Activated T-helper 2 cell treated with anti-CD3 and anti-CD28 coated beads, Interferon-gamma antibody, Interleukin-2, Interleukin-4, amounts not matched to agents 10 μg/mL and 5 μg/mL and 100 μg/mL, durations not matched to agents 14 hours and 24 hours and 36 hours (primary cell): ENCODE measurements around the gene RBM48. TPM values are rescaled to one million over a fixed set of nuclear protein-coding genes. Genes with fewer than 3 reads are reported as not detected.
A peak's percentile ranks its signal among the peaks of the same experiment; 100 is the strongest.
"Not testable (repeated sequence)": the region's sequence is repeated elsewhere in the genome, so short reads cannot be mapped to it uniquely, and the experiment has no call there.

Experiments used
- DNase-seq: peaks from one replicate; pipeline ENCODE4 v3.0.0; 2021; ENCODE audit warnings: low spot score
- H3K27ac Mint-ChIP-seq: one replicate; pipeline ENCODE4 v1.8.0; 2021; ENCODE audit warnings: mixed read lengths
- H3K27me3 Mint-ChIP-seq: one replicate; pipeline ENCODE4 v1.8.0; 2021; ENCODE audit warnings: low read depth, mixed read lengths
- H3K36me3 Mint-ChIP-seq: one replicate; pipeline ENCODE4 v1.8.0; 2021; ENCODE audit warnings: low read depth, mixed read lengths
- H3K4me1 Mint-ChIP-seq: one replicate; pipeline ENCODE4 v1.8.0; 2021; ENCODE audit warnings: low read depth, mixed read lengths
- H3K4me3 Mint-ChIP-seq: one replicate; pipeline ENCODE4 v1.8.0; 2021; ENCODE audit warnings: low read depth, mild to moderate bottlenecking, moderate library complexity, mixed read lengths
- H3K9me3 Mint-ChIP-seq: one replicate; pipeline ENCODE4 v1.8.0; 2021; ENCODE audit warnings: mixed read lengths
- intact Hi-C: fragments of 100-400 bp; cut with micrococcal nuclease; formaldehyde crosslinking; loops from one replicate; pipeline ENCODE4 v1.15.1; 2023
- total RNA-seq: library from RNA; stranded (reverse); gene quantifications from 2 replicates; pipeline ENCODE4 v1.2.3, GENCODE V29; 2022

RBM48 gene
- total RNA-seq, 1 donor from 2014 or later = 15.2 TPM

DNA sequence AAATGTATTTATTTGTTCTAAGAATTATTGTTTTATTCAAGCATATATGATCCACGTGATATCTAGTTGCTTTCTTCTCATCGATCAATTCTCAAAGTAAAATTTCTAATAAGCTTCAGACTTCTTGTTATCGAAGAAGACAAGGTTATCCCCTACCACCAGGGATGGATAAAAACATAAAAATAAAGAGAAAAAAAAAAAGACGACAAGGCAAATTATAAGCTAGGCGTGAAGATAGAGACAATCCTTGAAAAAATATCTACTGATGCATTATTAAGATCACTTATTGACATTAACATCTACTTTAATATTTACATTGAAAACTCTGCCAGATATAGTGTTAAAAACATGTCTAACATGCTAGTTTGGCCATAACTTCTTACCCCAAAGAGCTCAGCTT is 19.6 kb upstream of the RBM48 start:
- peaks cover 2% of the 10 kb centered on the region for H3K4me1 Mint-ChIP-seq
- intact Hi-C loops = no loop called here
- no peak overlapping the region for H3K27ac Mint-ChIP-seq
- DNase-seq = no peak
- no peak overlapping the region for H3K4me3 Mint-ChIP-seq
- no peaks in the 10 kb centered on the region for H3K27me3 Mint-ChIP-seq
- H3K36me3 Mint-ChIP-seq = peaks cover 6% of the 10 kb centered on the region
- H3K9me3 Mint-ChIP-seq = no peaks in the 10 kb centered on the region

DNA sequence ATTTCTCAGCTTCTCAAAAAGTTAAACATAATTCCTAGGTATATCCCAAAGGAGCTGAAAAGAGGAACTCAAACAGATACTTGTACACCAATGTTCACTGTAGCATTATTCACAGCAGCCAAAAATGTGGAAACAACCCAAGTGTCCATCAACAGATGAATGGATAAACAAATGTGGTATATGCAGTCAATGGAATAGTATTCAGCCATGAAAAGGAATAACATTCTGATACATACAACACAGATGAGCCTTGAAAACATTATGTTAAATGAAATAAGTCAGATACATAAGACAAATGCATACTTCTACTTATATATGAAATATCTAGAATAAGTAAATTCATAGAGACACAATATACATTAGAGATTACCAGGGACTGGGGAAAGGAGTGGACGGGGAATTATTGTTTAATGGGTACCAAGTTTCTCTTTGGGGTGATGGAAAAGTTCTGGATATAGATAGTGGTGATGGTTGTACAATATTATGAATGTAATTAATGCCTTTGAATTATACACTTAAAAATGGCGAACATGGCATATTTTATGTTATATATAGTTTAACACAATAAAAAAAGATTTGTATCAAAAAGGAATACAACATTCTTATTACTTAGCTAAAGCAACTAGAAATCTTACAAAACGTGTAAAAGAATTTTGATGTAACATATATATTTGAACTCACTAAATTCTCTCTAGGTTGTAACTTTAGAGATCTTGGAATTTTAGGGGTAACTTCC is 15.3 kb upstream of the RBM48 start:
- DNase-seq = no peak
- H3K27me3 Mint-ChIP-seq = no peaks in the 10 kb centered on the region
- peaks cover 15% of the 10 kb centered on the region for H3K36me3 Mint-ChIP-seq
- no peaks in the 10 kb centered on the region for H3K4me1 Mint-ChIP-seq
- H3K9me3 Mint-ChIP-seq = no peaks in the 10 kb centered on the region
- H3K27ac Mint-ChIP-seq = no peak overlapping the region
- no peak overlapping the region for H3K4me3 Mint-ChIP-seq
- intact Hi-C loops = no loop called here

DNA sequence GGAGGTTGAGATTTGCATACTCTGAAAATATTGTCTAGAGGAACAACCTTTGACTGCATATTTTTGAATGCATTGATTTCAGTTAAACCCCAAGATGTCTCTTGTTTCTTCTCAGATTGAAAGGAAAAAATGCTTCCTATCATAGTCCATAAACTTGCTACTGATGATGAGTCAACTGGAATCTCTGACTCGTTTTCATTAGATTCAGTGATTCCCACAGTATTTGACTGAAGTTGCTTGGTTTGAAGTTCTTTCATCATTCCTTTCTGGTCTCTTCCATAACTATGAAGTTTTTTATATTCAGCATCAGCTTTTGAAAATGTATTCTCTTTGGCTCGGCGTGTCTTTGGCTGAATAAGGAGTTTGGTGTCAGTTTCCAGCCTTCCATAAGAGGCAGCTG is 11.0 kb upstream of the RBM48 start:
- no peak overlapping the region for H3K4me3 Mint-ChIP-seq
- H3K9me3 Mint-ChIP-seq = no peaks in the 10 kb centered on the region
- intact Hi-C loops = no loop called here
- no peak overlapping the region for H3K27ac Mint-ChIP-seq
- peaks cover 14% of the 10 kb centered on the region for H3K36me3 Mint-ChIP-seq
- no peaks in the 10 kb centered on the region for H3K27me3 Mint-ChIP-seq
- no peaks in the 10 kb centered on the region for H3K4me1 Mint-ChIP-seq
- DNase-seq = no peak

DNA sequence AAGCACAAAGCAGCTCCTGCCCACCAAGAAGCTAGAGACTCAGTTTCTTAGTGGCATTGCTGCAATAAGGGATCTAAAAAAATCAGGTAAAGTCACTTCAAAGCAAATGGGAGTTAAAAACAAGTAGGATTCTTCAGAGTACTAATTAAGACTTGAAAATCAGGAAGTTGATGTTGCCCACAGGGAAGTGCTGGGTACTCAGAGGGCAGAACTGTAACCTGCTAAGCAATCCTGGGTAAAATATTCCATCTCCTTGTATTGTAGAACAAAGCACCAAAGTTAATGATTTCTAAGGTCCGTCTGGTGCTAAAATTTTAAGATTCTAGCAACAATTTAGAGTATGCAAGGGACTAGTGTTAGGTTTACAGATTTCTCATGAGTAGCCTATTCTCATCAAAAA is 8.6 kb upstream of the RBM48 start:
- Mint-ChIP-seq H3K27ac (no peak overlapping the region), H3K36me3 (peaks cover 11% of the 10 kb centered on the region), H3K4me1 (no peaks in the 10 kb centered on the region), H3K4me3 (no peak overlapping the region), H3K9me3 (no peaks in the 10 kb centered on the region), H3K27me3 (no peaks in the 10 kb centered on the region)
- DNase-seq = no peak
- intact Hi-C loops = loop anchor here (10.0 kb wide), 1 partner anchor 575 kb away; the partner anchor contains the start of gene AKAP9

GRCh38 chr7:92523110-92523509 is 5.5 kb upstream of the RBM48 start:
- intact Hi-C loops = loop anchor here (10.0 kb wide), 1 partner anchor 578 kb away; the partner anchor contains the start of gene AKAP9
- H3K4me3 Mint-ChIP-seq = no peak overlapping the region

GRCh38 chr7:92527300-92528187 is 1.1 kb upstream of the RBM48 start:
- H3K27me3 Mint-ChIP-seq = no peaks in the 10 kb centered on the region
- intact Hi-C loops = loop anchor here (1.0 to 10.0 kb wide), 10 partner anchors 63 to 705 kb away; partner anchors contain the start of genes AKAP9, ANKIB1, CYP51A1 and FAM133B
- peak overlapping the region; percentile 89 for H3K27ac Mint-ChIP-seq
- peaks cover 18% of the 10 kb centered on the region for H3K4me1 Mint-ChIP-seq
- peak overlapping the region; percentile 92 for H3K4me3 Mint-ChIP-seq
- peaks cover 22% of the 10 kb centered on the region for H3K36me3 Mint-ChIP-seq
- H3K9me3 Mint-ChIP-seq = no peaks in the 10 kb centered on the region
- peak; percentile 53 for DNase-seq

More at GRCh38 chr7:92523110-92523509, 5.5 kb upstream of the RBM48 start:
- peaks cover 2% of the 10 kb centered on the region for H3K36me3 Mint-ChIP-seq
- no peaks in the 10 kb centered on the region for H3K27me3 Mint-ChIP-seq
- H3K4me1 Mint-ChIP-seq = peaks cover 12% of the 10 kb centered on the region
- no peak overlapping the region for H3K27ac Mint-ChIP-seq
- no peak for DNase-seq
- no peaks in the 10 kb centered on the region for H3K9me3 Mint-ChIP-seq

DNA sequence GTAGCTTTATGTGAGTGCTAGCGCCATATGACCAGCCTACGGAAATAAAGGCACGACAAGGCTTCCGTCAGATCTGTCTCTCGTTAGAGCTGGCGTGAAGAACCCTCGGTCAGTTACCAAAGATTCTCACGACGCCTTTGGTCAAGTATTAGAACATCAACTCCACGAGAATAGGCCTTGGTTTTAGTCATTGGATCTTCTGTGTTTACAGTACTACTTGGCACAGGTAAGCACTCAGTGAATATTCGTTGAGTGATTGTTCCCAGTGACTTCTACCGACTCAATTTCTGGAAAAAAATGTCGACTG is 316 bp downstream of the RBM48 start:
- Mint-ChIP-seq H3K4me1 (peaks cover 20% of the 10 kb centered on the region), H3K9me3 (no peaks in the 10 kb centered on the region), H3K36me3 (peaks cover 31% of the 10 kb centered on the region), H3K27ac (peak overlapping the region; percentile 95), H3K27me3 (no peaks in the 10 kb centered on the region), H3K4me3 (peak overlapping the region; percentile 92)
- intact Hi-C loops = loop anchor here (1.0 to 10.0 kb wide), 9 partner anchors 61 to 589 kb away; partner anchors contain the start of genes AKAP9, ANKIB1, CYP51A1 and FAM133B
- no peak for DNase-seq

DNA sequence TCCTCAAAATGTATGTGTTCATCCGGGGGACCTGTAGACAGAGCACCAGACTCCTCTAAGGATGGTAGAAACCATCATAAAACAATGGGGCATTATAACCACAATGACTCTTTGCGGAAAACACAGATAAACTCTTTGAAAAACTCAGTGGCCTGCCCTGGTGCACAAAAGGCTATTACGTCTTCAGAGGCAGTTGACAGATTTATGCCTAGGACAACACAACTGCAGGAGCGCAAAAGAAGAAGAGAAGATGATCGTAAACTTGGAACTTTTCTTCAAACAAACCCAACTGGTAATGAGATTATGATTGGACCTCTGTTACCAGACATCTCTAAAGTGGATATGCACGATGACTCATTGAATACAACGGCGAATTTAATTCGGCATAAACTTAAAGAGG is 6.0 kb downstream of the RBM48 start:
- no peaks in the 10 kb centered on the region for H3K27me3 Mint-ChIP-seq
- intact Hi-C loops = no loop called here
- H3K36me3 Mint-ChIP-seq = peaks cover 66% of the 10 kb centered on the region
- H3K4me3 Mint-ChIP-seq = no peak overlapping the region
- no peaks in the 10 kb centered on the region for H3K9me3 Mint-ChIP-seq
- no peak for DNase-seq
- no peak overlapping the region for H3K27ac Mint-ChIP-seq
- peaks cover 13% of the 10 kb centered on the region for H3K4me1 Mint-ChIP-seq

DNA sequence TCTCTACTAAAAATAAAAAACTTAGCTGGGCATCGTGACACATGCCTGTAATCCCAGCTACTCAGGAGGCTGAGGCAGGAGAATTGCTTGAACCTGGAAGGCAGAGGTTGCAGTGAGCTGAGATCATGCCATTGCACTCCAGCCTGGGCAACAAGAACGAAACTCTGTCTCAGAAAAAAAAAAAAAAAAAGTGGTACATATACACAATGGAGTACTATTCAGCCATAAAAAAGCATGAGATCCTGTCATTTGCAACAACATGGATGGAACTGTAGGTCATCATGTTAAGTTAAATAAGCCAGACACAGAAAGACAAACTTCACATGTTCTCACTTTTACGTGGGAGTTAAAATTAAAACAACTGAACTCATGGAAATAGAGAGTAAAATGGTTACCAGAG is 14.9 kb downstream of the RBM48 start:
- H3K9me3 Mint-ChIP-seq, H3K4me1 Mint-ChIP-seq, H3K36me3 Mint-ChIP-seq, H3K27ac Mint-ChIP-seq, intact Hi-C loops, DNase-seq, H3K27me3 Mint-ChIP-seq, H3K4me3 Mint-ChIP-seq: not testable (repeated sequence)

DNA sequence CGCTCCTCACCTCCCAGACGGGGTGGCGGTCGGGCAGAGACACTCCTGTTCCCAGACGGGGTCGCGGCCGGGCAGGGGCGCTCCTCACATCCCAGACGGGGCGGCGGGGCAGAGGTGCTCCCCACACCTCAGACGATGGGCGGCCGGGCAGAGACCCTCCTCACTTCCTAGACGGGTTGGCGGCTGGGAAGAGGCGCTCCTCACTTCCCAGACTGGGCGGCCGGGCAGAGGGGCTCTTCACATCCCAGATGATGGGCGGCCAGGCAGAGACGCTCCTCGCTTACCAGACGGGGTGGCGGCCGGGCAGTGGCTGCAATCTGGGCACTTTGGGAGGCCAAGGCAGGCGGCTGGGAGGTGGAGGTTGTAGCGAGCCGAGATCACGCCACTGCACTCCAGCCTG is 16.5 kb downstream of the RBM48 start:
- H3K9me3 Mint-ChIP-seq, H3K4me1 Mint-ChIP-seq, H3K27ac Mint-ChIP-seq, intact Hi-C loops, H3K36me3 Mint-ChIP-seq, H3K27me3 Mint-ChIP-seq, H3K4me3 Mint-ChIP-seq, DNase-seq: not testable (repeated sequence)

- H3K4me3 Mint-ChIP-seq = no peak overlapping the region
- H3K4me1 Mint-ChIP-seq = no peaks in the 10 kb centered on the region
- H3K36me3 Mint-ChIP-seq = no peaks in the 10 kb centered on the region
- H3K27me3 Mint-ChIP-seq = peaks cover 4% of the 10 kb centered on the region
- no peak for DNase-seq
- H3K9me3 Mint-ChIP-seq = no peaks in the 10 kb centered on the region
- H3K27ac Mint-ChIP-seq = no peak overlapping the region
- intact Hi-C loops = no loop called here
These were observed 18.4 kb downstream of the RBM48 start for GRCh38 chr7:92546856-92547497.

- Mint-ChIP-seq H3K4me1 (no peaks in the 10 kb centered on the region), H3K27ac (no peak overlapping the region), H3K9me3 (no peaks in the 10 kb centered on the region), H3K36me3 (no peaks in the 10 kb centered on the region), H3K4me3 (no peak overlapping the region), H3K27me3 (peaks cover 4% of the 10 kb centered on the region)
- intact Hi-C loops = no loop called here
- no peak for DNase-seq
These were observed 19.0 kb downstream of the RBM48 start for GRCh38 chr7:92547579-92547978.
